ENCODE measurements around the gene PDCD11. TPM values are rescaled to one million over a fixed set of nuclear protein-coding genes. Genes with fewer than 3 reads are reported as not detected.

The PDCD11 gene
- total RNA-seq, 2 experiments from 2014 or later: 43.4 to 51.8 TPM

GRCh38 chr10:103456074-103456660, 59.7 kb downstream of the PDCD11 start:
- H3K4me3 Mint-ChIP-seq: no peak overlapping the region
- peaks cover 55% of the 10 kb centered on the region for H3K4me1 Mint-ChIP-seq
- ChIA-PET CTCF (interaction anchor here (0.6 to 3.3 kb wide), 6 partner anchors 14 to 1650 kb away, joined by 3 to 12 read pairs (median 3); no protein-coding TSS in a partner anchor), POLR2A (no interaction called here)
- H3K9me3 Mint-ChIP-seq: no peaks in the 10 kb centered on the region
- H3K36me3 Mint-ChIP-seq (ENCODE audit: low read depth): peaks cover 3% of the 10 kb centered on the region
- no peaks in the 10 kb centered on the region for H3K27me3 Mint-ChIP-seq
- no peak overlapping the region for H3K27ac Mint-ChIP-seq
- DNase-seq: no peak

GRCh38 chr10:103457176-103457712, 60.8 kb downstream of the PDCD11 start:
- Mint-ChIP-seq H3K9me3 (no peaks in the 10 kb centered on the region), H3K4me3 (no peak overlapping the region), H3K36me3 (ENCODE audit: low read depth) (no peaks in the 10 kb centered on the region), H3K4me1 (peaks cover 50% of the 10 kb centered on the region), H3K27ac (peak overlapping the region; percentile 73), H3K27me3 (no peaks in the 10 kb centered on the region)
- no peak for DNase-seq
- ChIA-PET POLR2A (no interaction called here), CTCF (interaction anchor here (0.9 to 1.9 kb wide), 3 partner anchors 15 to 42 kb away, joined by 3 to 6 read pairs (median 4); no protein-coding TSS in a partner anchor)

GRCh38 chr10:103457896-103458583, 61.6 kb downstream of the PDCD11 start:
- DNase-seq: no peak
- no peaks in the 10 kb centered on the region for H3K27me3 Mint-ChIP-seq
- ChIA-PET CTCF (interaction anchor here (1.9 kb wide), 1 partner anchor 14 kb away, joined by 6 read pairs; no protein-coding TSS in a partner anchor), POLR2A (no interaction called here)
- no peaks in the 10 kb centered on the region for H3K36me3 Mint-ChIP-seq (ENCODE audit: low read depth)
- H3K4me3 Mint-ChIP-seq: no peak overlapping the region
- no peaks in the 10 kb centered on the region for H3K9me3 Mint-ChIP-seq
- H3K27ac Mint-ChIP-seq: no peak overlapping the region
- H3K4me1 Mint-ChIP-seq: peaks cover 43% of the 10 kb centered on the region

- CTCF ChIA-PET: interaction anchor here (1.9 kb wide), 1 partner anchor 13 kb away, joined by 6 read pairs; no protein-coding TSS in a partner anchor
- Mint-ChIP-seq H3K36me3 (ENCODE audit: low read depth) (no peaks in the 10 kb centered on the region), H3K4me3 (no peak within 1 kb of the TSS), H3K4me1 (peaks cover 38% of the 10 kb centered on the region), H3K27me3 (peaks cover 6% of the 10 kb centered on the region), H3K27ac (peak within 1 kb of the TSS; percentile 78), H3K9me3 (no peaks in the 10 kb centered on the region)
- POLR2A ChIA-PET: no interaction called here
- DNase-seq: peak; percentile 35
These were observed 62.3 kb downstream of the PDCD11 start, which contains the start of gene CALHM1 for GRCh38 chr10:103458720-103459119. Gene CALHM1 (minus strand): TSS chr10:103458900. CDS start chr10:103458751, 149 bp downstream.

GRCh38 chr10:103459615-103460014, 63.2 kb downstream of the PDCD11 start:
- DNase-seq: no peak
- ChIA-PET CTCF (interaction anchor here (1.1 kb wide), 2 partner anchors 12 to 630 kb away, joined by 3 to 5 read pairs; no protein-coding TSS in a partner anchor), POLR2A (no interaction called here)
- Mint-ChIP-seq H3K4me3 (no peak overlapping the region), H3K36me3 (ENCODE audit: low read depth) (no peaks in the 10 kb centered on the region), H3K9me3 (no peaks in the 10 kb centered on the region), H3K27ac (peak overlapping the region; percentile 78), H3K27me3 (peaks cover 7% of the 10 kb centered on the region), H3K4me1 (peaks cover 35% of the 10 kb centered on the region)

- Mint-ChIP-seq H3K36me3 (ENCODE audit: low read depth) (no peaks in the 10 kb centered on the region), H3K27ac (no peak overlapping the region), H3K4me1 (peaks cover 48% of the 10 kb centered on the region), H3K4me3 (no peak overlapping the region), H3K27me3 (peaks cover 7% of the 10 kb centered on the region), H3K9me3 (no peaks in the 10 kb centered on the region)
- ChIA-PET POLR2A (no interaction called here), CTCF (interaction anchor here (0.6 to 0.7 kb wide), 2 partner anchors 14 to 52 kb away, joined by 3 read pairs; no protein-coding TSS in a partner anchor)
- DNase-seq: no peak
These were observed 67.1 kb downstream of the PDCD11 start for GRCh38 chr10:103463499-103463898.

GRCh38 chr10:103465411-103466179, 69.2 kb downstream of the PDCD11 start:
- peaks cover 9% of the 10 kb centered on the region for H3K27me3 Mint-ChIP-seq
- peaks cover 48% of the 10 kb centered on the region for H3K4me1 Mint-ChIP-seq

GRCh38 chr10:103466734-103467133, 70.3 kb downstream of the PDCD11 start:
- H3K4me3 Mint-ChIP-seq: no peak overlapping the region
- peaks cover 9% of the 10 kb centered on the region for H3K27me3 Mint-ChIP-seq
- no peak for DNase-seq
- H3K36me3 Mint-ChIP-seq (ENCODE audit: low read depth): peaks cover 16% of the 10 kb centered on the region
- no peak overlapping the region for H3K27ac Mint-ChIP-seq
- H3K4me1 Mint-ChIP-seq: peaks cover 58% of the 10 kb centered on the region
- ChIA-PET POLR2A (no interaction called here), CTCF (interaction anchor here (0.7 to 1.3 kb wide), 2 partner anchors 14 to 16 kb away, joined by 3 to 4 read pairs; no protein-coding TSS in a partner anchor)
- H3K9me3 Mint-ChIP-seq: peaks cover 7% of the 10 kb centered on the region

More at GRCh38 chr10:103465411-103466179, 69.2 kb downstream of the PDCD11 start:
- ChIA-PET POLR2A (no interaction called here), CTCF (interaction anchor here (0.6 to 1.0 kb wide), 6 partner anchors 10 to 630 kb away, joined by 3 to 4 read pairs (median 4); no protein-coding TSS in a partner anchor)
- H3K36me3 Mint-ChIP-seq (ENCODE audit: low read depth): peaks cover 11% of the 10 kb centered on the region
- no peak for DNase-seq
- no peak overlapping the region for H3K27ac Mint-ChIP-seq
- no peak overlapping the region for H3K4me3 Mint-ChIP-seq
- peaks cover 7% of the 10 kb centered on the region for H3K9me3 Mint-ChIP-seq

GRCh38 chr10:103467406-103467805, 71.0 kb downstream of the PDCD11 start:
- ChIA-PET POLR2A (no interaction called here), CTCF (interaction anchor here (0.7 to 1.3 kb wide), 3 partner anchors 13 to 25 kb away, joined by 3 to 6 read pairs (median 4); no protein-coding TSS in a partner anchor)
- no peak for DNase-seq
- Mint-ChIP-seq H3K36me3 (ENCODE audit: low read depth) (peaks cover 16% of the 10 kb centered on the region), H3K4me3 (no peak overlapping the region), H3K4me1 (peaks cover 65% of the 10 kb centered on the region), H3K27ac (no peak overlapping the region), H3K27me3 (peaks cover 9% of the 10 kb centered on the region), H3K9me3 (peaks cover 7% of the 10 kb centered on the region)

- peaks cover 16% of the 10 kb centered on the region for H3K36me3 Mint-ChIP-seq (ENCODE audit: low read depth)
- H3K27ac Mint-ChIP-seq: peak overlapping the region; percentile 97
- H3K9me3 Mint-ChIP-seq: peaks cover 7% of the 10 kb centered on the region
- CTCF ChIA-PET: interaction anchor here (1.0 to 1.8 kb wide), 2 partner anchors 14 to 18 kb away, joined by 3 to 12 read pairs; no protein-coding TSS in a partner anchor
- H3K27me3 Mint-ChIP-seq: peaks cover 3% of the 10 kb centered on the region
- H3K4me1 Mint-ChIP-seq: peaks cover 75% of the 10 kb centered on the region
- no peak overlapping the region for H3K4me3 Mint-ChIP-seq
- DNase-seq: no peak
- POLR2A ChIA-PET: no interaction called here
These were observed 72.8 kb downstream of the PDCD11 start for GRCh38 chr10:103469201-103469600.

GRCh38 chr10:103470761-103471653, 74.6 kb downstream of the PDCD11 start:
- H3K4me3 Mint-ChIP-seq: peak overlapping the region; percentile 60
- POLR2A ChIA-PET: no interaction called here
- CTCF ChIA-PET: interaction anchor here (0.9 to 2.0 kb wide), 8 partner anchors 11 to 75 kb away, joined by 3 to 12 read pairs (median 4); partner anchors contain the start of genes ATP5MK, CALHM1 and PDCD11
- H3K36me3 Mint-ChIP-seq (ENCODE audit: low read depth): peaks cover 16% of the 10 kb centered on the region
- peaks cover 3% of the 10 kb centered on the region for H3K27me3 Mint-ChIP-seq
- peak; percentile 88 for DNase-seq
- peak overlapping the region; percentile 97 for H3K27ac Mint-ChIP-seq
- H3K9me3 Mint-ChIP-seq: peaks cover 9% of the 10 kb centered on the region
- peaks cover 74% of the 10 kb centered on the region for H3K4me1 Mint-ChIP-seq
